HFF-Myc (cell line): ENCODE results near the gene HMG20A.
A peak's percentile ranks its signal among the peaks of the same experiment; 100 is the strongest.

Source experiments
- DNase-seq: peaks from one replicate; pipeline ENCODE4 v3.0.0-alpha.2; 2011; ENCODE audit warnings: low read depth; ENCODE audit errors: extremely low read depth
- H3K4me3 ChIP-seq: replicated peaks from 2 replicates; pipeline ENCODE4 v1.5.1; 2011; ENCODE audit warnings: low read depth, mild to moderate bottlenecking, control low read depth, low read length
- TF ChIP-seq, protein P1 (sequence below): IDR thresholded peaks from 2 replicates; pipeline ENCODE4 v1.5.1; 2012; ENCODE audit warnings: mild to moderate bottlenecking, low read depth, low read length, control low read depth; ENCODE audit errors: missing control alignments

HMG20A gene

DNA sequence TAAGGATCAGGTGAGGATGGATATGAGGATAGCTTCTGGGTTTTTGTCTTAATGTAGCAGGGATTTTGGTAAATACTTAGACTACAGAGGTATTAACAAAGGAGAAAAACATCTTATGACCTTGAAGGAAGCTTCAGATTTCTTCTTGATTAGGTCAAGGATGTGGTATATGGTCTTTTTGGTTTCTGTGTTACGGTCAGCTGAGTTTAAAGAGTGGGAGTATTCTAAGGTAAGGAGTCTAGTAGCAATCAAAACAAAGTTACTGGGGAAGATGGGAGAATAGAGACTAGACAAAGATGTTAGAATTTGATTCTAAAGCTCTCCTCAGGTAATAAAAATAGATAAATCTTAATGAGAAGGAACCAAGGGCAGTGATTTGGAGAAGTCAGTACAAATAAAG lies 6.2 kb downstream of the HMG20A start:
- DNase-seq, result no peak
- no peak overlapping the region for H3K4me3 ChIP-seq
- TF ChIP-seq, protein P1, sequence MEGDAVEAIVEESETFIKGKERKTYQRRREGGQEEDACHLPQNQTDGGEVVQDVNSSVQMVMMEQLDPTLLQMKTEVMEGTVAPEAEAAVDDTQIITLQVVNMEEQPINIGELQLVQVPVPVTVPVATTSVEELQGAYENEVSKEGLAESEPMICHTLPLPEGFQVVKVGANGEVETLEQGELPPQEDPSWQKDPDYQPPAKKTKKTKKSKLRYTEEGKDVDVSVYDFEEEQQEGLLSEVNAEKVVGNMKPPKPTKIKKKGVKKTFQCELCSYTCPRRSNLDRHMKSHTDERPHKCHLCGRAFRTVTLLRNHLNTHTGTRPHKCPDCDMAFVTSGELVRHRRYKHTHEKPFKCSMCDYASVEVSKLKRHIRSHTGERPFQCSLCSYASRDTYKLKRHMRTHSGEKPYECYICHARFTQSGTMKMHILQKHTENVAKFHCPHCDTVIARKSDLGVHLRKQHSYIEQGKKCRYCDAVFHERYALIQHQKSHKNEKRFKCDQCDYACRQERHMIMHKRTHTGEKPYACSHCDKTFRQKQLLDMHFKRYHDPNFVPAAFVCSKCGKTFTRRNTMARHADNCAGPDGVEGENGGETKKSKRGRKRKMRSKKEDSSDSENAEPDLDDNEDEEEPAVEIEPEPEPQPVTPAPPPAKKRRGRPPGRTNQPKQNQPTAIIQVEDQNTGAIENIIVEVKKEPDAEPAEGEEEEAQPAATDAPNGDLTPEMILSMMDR, result no peak

DNA sequence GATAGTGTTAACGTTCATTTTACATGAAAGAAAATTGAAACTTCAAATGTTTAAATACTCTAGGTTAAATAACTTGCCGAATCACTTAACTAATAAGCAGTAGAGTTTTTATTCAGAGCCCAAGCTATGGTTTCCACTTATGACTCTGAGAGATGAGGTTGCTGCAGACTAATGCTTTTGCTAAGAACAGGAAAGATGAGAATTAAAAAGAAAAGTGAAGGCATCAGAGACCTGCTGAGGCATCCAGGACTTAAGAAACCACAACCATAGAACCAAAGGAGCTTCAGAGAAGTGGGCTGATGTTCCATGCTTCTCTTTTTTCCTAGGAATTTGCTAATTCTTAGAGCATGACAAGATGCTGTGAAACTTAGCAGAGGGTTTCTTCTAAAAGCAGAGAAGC lies 9.5 kb downstream of the HMG20A start:
- DNase-seq, result no peak
- no peak overlapping the region for H3K4me3 ChIP-seq
- TF ChIP-seq, protein P1, result no peak

DNA sequence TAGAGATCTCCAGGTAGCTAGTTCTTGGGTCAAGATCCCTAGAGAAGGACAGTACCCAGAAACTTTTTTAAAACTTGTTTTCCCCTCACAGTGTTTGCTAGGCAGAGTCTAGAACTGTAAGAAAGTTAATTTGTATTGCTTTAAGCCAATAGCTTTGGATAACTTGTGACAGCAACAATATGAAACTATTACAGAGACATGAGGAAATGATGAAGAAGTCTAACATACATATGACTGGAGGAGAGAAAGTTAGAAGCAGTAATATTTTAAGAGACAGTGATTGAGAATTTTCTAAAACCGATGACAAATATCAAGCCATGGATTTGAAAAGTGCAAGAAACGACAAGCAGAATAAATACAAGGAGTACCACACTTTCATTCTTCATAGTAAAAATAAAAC lies 10.0 kb downstream of the HMG20A start:
- DNase-seq, result no peak
- TF ChIP-seq, protein P1, result no peak
- no peak overlapping the region for H3K4me3 ChIP-seq

DNA sequence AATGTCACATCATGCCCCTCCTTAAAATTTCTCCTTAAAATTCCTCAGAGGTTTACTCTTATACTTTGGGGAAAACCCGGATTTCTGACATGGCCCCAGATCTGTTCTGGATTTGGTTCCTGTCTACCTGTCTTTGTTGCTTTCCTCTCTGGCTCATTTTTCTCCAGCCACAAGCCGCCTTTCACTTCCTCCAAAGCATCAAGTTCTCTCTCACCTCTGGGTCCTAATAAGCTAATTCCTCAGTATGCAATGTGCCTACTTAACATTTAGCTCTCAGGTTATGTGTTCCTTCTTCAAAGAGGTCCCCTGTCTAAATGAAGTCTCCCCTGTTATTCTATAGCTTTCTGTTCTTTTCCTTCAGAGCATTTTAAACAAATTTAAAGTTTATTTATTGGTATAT lies 16.1 kb downstream of the HMG20A start:
- no peak overlapping the region for H3K4me3 ChIP-seq
- TF ChIP-seq, protein P1, result no peak
- DNase-seq, result no peak

DNA sequence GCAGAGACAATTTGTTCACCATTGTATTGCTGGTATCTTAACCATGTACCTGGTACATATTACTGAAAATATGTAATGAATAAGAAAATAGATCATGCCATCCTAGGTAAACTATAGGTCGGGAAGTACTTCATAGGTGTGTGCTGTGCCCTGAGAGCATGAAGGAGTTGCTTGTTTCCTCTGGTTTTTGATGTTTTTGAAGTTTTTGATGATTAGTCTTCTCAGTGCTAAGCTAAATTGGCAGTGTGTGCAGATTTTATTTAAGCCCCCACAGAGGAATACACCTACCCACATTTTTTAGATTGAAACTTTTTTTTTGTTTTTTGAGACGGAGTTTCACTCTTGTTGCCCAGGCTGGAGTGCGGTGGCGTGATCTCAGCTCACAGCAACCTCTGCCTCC lies 16.6 kb downstream of the HMG20A start:
- TF ChIP-seq, protein P1, result no peak
- DNase-seq, result no peak
- no peak overlapping the region for H3K4me3 ChIP-seq

DNA sequence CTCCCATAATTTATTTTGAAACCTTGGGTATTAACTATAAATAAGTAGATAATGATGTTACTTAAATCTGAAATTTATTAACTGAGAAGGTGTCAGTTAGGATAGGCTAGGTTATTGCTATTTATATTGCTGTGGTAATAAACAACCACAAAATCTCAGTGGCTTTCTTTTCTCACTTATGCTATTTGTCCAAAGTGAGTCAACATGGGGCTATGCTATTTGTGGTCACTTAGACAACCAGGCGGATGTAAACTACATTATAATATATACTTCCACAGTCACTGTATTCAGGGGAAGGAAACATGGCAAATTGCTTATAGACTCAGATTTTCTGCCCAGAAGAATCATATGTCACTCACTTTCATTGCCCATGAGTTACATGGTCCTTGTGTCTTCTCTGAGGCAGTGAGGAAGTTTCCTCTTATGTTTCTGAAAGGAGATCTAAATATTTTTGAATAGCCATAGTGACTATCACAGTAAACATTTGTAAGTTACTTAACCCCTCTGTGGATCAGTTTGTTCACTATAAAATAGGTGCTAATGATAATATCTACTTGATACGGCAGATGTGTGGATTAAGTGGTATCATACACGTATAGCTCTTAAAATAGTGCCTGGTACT lies 19.8 kb downstream of the HMG20A start:
- peak; percentile 52 for DNase-seq
- TF ChIP-seq, protein P1, result no peak
- H3K4me3 ChIP-seq, result no peak overlapping the region

DNA sequence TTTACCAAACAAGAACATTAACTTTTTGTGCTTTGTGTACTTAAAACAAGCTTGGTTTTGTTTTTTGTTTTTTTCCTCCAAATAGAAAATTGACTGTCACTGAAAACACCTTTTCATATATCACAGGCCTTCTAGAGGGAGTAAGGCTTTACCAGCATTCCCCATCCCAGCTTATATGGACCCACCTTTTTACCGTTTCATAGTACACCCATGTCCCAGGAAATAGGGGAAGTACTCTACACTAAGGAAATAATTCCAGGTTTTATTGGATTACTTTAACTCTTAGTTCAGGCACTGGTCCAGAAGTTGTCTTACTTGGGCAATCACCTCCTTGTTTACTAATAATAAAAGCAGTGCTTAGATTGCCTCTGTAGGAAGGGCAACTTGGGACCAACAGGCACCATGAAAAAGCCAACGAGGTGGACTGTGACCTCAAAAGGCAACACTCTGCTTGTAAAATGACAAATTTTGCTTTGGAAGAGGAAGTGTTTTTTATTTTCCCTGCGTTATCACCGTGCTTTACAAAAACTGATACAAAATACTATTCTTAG lies 26.2 kb downstream of the HMG20A start:
- DNase-seq, result no peak
- TF ChIP-seq, protein P1, result no peak
- no peak overlapping the region for H3K4me3 ChIP-seq
